PC-9 (cell line): ENCODE results near the gene UBE2D3.

Source experiments
- EZH2 ChIP-seq: fragments of 200-600 bp; sonication (generic); IDR thresholded peaks from 2 replicates; pipeline ENCODE4 v1.8.0; 2017; ENCODE audit warnings: antibody characterized with exemption, low read depth
- TF ChIP-seq, protein P1 (sequence below): fragments of 200-600 bp; sonication (generic); conservative IDR thresholded peaks from 2 replicates; pipeline ENCODE4 v1.6.1; 2017; ENCODE audit warnings: mixed run types, antibody characterized with exemption, mild to moderate bottlenecking, moderate library complexity

DNA sequence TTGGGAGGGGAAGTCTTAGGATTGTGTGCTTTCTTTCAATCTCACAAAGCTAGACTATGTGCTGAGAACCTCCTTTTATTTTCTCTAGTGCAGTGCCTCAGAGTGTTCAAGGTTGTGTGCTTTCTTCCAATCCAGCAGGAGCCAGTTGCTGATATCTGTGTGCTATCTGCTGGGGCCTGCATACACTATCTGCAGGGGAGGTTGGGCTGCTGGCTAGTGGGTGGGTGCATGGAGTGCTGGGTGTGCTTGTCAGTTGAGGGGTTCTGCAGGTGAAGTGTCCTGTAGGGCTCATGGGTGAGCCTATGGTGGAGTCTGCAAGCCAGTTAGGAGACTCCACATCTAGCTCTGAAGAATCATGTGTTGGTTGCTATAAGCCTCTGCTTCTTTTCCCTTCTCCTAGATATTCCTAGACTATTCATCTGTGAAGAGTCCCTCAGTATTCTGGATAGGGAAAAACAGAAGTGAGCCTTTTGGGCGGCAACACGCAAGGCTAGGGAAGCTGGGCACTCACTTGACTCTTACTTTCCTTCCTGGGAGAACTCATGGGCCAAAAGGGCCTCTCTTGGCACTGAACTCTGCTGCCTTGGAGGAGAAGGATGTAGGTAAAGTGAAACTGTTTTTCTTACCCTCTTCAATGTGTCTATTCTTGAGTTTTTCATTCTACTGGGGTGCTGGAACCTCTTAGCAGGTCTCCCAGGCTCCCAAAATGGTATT is 33.4 kb upstream of the UBE2D3 start:
- no peak for TF ChIP-seq EZH2
- TF ChIP-seq, protein P1, sequence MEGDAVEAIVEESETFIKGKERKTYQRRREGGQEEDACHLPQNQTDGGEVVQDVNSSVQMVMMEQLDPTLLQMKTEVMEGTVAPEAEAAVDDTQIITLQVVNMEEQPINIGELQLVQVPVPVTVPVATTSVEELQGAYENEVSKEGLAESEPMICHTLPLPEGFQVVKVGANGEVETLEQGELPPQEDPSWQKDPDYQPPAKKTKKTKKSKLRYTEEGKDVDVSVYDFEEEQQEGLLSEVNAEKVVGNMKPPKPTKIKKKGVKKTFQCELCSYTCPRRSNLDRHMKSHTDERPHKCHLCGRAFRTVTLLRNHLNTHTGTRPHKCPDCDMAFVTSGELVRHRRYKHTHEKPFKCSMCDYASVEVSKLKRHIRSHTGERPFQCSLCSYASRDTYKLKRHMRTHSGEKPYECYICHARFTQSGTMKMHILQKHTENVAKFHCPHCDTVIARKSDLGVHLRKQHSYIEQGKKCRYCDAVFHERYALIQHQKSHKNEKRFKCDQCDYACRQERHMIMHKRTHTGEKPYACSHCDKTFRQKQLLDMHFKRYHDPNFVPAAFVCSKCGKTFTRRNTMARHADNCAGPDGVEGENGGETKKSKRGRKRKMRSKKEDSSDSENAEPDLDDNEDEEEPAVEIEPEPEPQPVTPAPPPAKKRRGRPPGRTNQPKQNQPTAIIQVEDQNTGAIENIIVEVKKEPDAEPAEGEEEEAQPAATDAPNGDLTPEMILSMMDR, result no peak
